Stimulated activated CD8-positive, alpha-beta memory T cell treated with anti-CD3 and anti-CD28 coated beads, Interleukin-12 subunit alpha, Interleukin-12 subunit beta, amount 100 ng/mL, for 1 hour (primary cell): ENCODE measurements around the gene GRAMD1B.
A peak's percentile ranks its signal among the peaks of the same experiment; 100 is the strongest.

ENCODE experiments used
- DNase-seq: peaks from one replicate; pipeline ENCODE4 v3.0.0-alpha.2; 2020; ENCODE audit warnings: low read depth

Gene GRAMD1B

DNA sequence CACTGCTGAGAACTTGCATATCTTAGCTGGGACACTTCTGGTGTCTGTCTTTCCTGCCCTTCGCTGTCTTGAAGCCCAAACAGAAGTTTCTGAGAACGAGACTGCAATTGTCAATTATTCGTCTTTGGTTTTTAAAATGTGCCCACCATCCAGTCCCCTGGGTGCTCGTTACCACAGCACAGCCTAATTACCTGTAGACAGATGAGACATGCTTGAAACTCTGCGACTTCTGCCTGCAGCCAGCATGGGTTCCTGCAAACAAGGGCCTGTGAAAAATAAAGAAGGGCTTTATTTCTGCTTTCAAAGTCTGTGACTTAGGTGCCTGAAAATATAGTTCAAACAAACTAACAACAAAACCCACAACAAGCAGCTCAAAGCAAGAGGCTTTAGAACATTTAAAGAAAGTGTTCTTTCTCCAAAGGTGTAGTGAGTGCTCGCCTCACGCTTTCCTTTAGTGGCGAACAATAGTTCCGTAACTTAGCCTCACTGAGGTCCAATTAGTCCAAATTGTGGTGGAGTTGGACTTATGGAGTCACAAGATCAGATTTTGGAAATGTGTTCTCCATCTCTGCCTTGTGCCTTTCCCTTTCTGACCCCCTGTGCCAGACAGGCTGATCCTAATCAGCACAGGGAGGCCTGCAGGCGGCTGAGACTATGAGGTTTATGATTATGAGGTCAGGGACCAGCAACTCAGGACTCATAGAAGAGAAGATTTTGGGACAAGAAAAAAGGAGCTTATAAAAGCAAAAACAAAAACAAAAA, 20.4 kb upstream of the GRAMD1B start:
- no peak for DNase-seq

DNA sequence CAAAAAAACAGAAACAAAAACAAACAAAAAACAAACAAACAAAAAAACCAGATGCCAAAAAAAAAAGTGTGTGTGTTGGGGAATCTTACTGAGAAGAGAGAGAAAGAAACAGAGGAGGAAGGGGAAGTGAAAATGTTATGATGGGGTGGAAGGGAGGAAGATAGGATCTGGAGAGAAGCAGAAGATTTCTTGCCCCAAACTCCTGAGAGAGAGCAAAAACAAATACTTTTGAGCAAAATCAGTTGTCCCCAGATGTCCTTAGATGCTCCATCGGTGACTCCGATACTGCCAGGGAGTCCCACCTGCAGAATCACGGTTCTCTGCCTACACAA, 19.9 kb upstream of the GRAMD1B start:
- no peak for DNase-seq

DNA sequence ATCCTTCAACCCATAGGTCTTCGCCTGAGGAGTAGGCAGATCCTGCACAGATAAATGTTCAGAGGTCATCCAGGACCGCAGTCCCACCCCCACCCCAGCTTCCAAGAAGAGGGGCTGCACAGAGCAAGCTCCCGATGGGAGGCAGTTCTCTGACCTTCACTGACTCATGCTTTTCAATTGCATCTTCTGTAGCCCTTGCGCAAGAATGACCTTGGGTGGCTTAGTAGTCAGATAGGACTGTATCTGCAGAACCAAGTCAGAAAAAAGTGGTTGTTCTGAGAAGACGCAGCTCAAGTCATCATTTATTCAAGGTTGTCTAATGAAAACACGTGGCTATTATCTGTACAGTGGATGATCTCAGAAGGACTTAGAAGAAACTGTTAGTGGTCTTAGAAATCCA, 16.4 kb upstream of the GRAMD1B start:
- no peak for DNase-seq

DNA sequence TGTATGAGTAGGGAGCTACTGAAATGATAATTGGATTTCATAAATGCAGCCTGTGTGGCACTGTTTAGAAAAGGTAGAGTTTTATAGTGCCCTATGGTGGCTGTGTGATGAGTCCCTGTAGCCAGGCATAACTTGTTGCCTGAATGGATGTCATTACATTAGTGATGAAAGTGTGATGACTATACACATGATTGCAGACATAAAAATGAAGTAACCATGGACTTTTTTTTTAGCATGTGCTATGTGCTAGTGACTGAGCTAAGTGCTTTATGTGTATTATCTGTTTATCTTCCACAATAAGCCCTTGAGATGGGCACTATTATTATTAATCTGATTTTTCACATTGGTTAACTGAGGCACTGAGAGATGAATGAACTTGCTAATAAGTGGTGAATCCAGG, 13.5 kb upstream of the GRAMD1B start:
- no peak for DNase-seq

DNA sequence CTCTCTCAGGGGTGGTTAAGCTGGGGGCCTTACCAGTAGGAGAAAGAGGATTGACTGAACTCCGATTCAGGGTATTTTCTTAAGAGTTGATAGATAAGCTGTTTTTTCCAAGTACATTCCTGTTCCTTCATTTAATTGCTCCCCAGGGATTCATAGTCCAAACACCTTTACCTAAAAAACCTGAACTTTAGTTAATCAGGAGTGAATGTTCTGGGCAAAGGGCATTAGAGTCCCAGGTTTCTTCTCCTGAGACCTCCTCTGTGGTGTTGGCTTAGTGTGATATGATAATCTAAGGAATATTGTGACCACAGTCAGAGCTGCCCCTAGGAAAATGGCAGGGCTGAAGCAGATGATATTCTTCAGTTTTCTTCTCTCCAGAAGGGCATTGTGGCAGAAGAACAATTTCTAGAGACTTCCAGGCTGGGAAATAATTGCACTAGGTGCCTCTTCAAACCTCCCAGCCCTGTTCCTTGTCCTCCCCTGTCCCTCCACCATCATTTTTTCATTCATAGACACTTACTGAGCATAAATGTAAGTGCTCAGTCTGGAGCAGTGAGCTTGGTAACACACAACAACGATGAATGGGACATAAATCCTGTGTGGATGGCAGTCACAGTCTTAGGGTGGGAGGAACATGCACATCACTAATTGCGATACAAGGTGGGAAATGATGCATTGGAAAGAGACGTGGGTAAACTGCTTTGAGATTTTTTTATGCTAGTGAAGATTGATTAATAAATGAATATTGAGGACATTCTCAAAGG, 11.5 kb upstream of the GRAMD1B start:
- no peak for DNase-seq

DNA sequence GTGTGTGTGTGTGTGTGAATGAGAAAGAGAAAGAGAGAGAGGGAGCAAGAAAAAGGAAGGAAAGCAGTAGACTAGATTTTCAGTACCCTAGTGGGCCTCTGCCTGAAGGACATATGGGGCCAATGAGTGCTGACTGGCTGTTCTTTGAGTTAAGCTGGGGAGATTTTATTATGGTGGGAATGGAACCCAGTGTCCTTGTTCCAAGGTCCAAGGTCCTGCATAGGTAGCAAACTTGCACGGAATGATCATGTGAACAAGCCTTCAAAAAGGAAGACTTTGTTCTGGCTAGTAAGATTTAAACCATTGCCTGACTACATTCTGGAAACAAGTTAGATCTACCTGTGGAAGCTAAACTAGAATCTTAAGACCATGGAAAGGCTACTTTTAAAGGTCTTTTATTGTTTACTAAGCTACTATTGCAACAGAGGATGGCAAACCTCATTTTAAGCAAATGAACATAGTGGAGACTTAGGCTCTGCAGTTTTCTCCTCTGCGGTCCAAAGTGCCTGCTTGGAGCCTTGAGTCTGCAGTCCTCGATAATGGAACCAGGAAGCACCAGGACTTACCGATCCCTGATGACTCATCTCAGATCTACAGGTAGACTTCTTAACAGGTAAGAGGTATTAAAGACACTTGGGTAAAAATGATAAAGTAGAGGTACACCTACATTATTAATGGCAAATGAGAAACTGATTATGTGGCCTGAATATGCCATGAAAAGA, 10.2 kb upstream of the GRAMD1B start:
- no peak for DNase-seq

DNA sequence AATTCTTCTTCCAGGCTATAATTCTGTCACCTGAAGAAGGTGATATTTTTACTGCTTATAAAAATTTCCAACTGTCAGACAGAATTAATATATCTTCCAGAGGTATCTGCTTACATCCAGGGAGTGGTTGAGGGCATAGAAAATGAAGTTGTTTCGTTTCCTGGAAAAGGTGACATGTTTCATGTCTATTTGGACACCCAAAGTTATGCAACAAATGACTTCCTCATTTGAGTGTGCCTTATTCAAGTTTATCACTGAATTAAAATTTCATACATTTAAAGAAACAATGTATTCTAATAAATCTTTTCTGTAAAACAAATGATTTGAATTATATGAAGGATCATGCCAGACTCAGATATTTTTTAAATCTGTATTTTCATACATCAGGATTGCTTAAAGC, 8.5 kb upstream of the GRAMD1B start:
- DNase-seq: no peak

DNA sequence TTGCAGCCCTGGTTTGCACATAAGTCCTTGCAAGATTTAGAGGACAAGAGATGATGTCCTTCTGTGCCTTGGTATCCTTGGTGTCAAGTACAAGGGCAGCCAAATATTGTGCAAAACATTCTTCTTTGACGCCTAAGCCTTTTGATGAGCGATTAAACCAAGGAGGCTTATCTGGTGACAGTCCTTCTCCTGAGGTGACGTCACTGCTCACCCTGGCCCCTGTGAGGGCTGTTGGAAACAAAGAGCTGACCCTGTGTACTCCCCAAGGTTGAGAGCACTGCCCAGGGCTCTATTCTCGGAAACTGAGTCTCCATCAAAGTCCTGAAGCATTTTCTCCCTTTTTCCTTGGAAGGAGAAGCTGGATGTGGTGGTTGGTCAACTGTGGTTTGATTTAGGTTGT, 4.7 kb upstream of the GRAMD1B start:
- DNase-seq: no peak

DNA sequence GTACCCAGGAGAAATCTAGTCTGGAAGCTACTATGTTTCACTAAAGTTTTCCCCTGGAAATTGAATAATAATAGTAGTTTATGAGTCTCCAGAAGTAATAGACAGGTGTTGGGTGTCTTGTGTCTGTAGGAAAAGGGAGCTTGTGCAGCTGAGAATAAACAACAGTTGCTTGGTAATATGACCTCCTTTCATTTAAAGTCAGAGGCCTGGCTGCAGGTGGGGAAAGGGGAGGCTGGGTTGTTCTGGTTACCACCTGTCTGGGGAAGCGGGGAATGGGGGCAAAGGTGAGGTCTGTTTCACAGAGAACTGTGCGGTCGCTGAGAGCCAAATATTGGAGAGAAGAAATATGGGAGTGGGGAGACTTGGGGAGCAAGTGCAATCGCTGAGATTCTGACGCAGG, 3.3 kb upstream of the GRAMD1B start:
- no peak for DNase-seq

DNA sequence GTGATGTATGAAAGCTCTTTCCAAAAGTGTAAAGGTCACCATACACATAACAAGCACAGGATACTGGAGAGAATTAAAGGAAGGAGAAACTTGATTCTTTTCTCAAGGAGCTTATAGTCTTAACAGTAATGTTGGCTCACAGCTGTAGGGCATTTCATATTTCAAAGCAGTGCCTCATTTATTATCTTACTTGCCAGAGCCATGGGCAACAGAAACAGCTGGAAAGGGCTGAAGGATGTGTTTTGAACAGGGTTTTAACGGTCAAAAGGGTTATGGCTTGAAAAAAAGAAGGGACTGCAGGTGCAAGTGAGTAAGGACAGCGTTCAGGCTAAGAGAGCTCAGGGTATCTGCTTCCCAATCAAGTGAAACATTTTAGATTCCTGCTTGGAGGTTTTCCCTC, 2.7 kb upstream of the GRAMD1B start:
- DNase-seq: no peak

DNA sequence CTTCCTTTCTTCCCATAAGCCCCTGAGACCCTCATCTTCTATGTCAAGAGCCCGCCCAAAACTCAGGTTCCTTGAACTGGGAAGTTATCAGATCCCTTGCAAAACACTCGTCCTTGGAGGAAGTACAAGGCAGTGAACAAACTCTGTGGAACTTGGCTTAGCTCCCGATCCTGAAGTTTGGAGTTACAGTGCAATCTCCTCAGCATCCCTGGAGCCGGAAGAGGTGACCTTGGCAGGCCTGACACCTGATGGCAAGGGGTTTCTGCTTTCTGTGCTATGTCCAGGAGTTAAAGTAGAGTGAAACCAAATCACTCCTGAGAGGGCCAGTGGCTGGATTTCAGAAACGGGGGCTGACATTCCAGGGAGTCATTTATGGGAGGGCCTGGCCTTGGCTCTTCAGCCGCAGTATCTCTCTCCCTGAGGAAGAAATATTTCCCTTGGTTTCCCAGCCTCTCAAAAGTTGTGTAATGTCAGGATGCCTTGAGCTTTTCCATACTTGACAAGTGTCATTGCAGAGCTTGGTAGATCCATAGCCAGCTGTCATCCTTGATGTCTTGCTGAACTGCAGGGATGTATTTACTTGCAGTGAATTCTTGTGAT, 1.9 kb upstream of the GRAMD1B start:
- no peak for DNase-seq

DNA sequence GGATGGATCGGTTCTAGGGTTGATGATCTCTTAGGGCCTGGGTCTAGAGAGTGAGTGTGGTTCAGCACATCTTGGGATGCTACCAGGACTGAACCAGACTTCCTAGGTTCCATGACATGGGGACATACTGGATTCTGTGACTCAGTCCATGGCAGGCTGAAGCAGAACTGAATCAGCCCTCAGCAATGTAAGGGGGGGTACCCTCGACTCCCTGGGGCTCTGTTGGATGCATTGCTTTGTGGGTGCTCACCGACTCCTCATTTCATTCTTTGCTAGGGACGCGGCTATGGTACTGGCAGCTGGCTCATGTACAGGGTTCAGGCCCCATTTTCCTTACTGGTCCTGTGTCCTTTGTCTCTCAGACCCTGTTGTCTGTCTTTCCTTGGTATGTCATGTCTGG, 733 bp upstream of the GRAMD1B start:
- no peak for DNase-seq

DNA sequence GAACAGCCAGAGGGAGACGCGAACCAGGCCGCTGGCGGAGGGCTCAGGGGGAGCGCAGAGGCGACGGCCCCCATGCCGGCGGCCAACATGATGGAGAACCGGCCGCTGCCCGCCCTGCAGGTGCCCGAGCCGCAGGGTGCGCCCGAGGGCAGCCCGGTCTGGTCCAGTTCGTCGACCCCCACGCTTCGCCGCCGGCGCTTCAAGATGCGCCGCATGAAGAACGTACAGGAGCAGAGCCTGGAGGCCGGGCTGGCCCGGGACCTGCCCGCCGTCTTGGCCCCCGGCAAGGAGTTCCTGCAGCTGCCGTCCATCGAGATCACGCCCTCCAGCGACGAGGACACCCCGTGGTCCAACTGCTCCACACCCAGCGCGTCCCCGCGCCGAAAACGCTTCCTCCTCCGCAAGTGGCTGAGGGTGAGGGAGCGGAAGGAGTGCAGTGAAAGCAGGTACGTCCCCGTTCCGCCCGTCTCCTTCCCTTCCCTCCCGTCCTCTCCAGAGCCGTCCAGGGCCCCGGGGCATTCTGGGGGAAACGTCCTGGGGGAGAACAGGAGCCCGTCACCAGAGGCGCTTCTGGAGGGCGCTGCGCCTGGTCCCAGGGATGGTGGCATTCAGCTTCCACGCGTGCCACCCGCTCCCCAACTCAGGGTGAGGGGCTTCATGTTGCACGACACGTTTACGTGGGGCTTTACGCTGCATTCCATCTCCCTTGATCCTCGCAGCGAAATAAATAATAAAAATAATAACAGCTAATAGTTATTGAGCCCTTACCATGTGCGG, 840 bp downstream of the GRAMD1B start:
- peak; percentile 18 for DNase-seq

DNA sequence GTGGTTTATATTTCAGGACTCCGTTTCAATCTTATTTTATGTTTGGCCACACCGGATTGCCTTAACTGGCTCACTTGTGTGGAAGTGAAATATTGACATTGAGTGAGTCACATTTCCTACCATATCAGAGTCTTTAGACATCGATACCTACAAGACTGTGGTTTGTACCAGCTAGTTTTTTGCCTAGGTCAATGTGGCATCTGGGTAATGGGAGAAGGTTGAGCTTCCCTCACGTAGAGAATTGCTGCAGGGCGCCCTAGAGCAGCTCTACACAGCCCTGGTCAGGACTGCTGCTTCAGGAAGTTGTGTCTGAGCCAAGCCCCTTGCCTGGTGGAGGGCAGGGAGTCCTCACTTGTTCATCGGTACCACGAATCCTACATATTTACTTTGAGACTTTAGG, 1.6 kb downstream of the GRAMD1B start:
- no peak for DNase-seq

DNA sequence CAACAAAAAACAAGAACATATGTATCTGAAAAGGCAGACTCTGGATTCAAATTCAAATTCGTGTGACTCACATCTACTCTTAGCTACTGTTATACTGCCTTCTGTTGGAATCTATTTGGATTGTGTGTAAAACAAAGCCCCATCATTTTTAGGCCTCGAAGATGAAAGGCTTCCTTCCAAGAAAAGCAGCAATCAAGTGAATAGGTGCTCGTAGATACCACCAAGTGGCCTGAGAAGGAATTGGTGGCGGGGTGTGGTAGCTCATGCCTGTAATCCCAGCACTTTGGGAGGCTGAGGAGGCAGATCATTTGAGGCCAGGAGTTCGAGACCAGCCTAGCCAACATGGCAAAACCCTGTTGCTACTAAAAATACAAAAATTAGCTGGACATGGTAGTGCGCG, 4.2 kb downstream of the GRAMD1B start:
- no peak for DNase-seq

DNA sequence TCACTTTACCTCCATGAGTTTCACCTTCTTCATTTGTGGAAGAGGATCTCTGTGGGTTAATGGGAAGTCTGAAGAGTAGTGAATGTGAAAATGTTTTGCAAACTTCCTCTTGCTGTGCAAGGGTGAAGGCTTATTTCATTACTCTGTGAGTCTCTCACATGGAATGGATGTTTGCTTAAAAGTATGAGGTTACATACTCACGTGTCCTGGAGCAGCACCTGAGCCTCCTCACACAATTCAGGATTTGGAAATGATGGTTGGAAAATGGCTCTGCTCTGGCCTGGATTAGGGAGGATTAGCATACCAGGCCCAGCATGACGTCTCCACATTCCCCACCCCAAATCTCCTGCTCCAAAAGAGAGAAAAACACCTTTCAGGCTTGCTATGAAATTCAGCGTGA, 4.8 kb downstream of the GRAMD1B start:
- no peak for DNase-seq

DNA sequence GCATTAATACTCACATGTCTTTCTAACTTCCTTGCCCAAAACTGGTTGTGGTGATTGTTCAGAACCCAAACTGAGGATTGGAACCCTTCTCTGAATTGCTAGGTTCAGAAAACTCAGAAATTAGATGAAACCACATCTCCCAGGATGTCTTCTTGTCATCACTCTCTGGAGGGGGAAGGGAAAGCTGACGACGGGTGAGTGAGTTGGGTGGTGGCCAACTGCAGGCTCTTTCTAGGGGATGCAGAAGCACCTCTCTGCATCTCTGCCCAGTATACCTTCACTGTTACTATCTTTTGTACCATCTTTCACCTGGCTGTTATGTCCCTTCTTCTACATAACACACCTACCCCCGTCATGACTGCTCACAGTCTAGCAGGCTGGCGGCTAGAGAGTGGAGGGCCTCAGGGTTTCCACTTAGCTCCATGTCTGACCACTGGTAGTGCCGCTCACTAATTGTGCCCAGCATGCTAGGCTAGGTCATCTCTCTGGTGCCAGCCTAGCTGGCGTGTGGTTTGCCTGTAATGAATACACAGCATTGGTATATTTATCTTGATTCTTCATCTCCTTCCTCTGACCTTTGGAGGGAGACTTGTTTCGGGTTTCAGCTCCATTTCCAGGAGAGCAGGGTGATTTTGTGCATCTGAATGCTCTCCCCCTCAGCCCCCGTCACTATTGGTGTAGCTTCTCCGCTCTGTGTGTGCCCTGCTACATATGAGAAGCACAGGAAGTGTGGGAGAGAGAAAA, 7.3 kb downstream of the GRAMD1B start:
- DNase-seq: no peak

DNA sequence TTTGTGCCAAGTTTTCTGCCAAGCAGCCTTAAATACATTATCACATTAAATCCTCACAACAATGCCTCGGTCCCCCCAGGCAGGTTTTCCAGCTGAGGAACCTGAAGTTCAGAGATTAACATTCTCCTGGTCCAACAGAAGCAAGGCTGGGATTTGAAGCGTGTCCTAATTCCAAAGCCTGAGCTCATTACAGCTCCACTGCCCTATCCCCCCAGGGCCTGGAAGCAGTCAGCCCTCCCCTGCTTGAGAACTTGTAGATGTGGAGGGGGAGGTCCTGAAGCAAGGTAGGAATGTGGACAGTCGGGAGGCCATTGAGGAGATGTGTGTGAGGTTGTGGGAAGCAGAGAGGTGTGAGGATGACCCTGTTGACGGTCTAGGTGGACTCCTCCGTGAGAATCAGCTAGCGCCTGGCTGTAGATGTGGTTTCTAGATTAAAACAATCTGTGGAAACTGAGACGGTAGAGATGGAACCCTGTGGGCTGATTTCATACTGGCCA, 8.1 kb downstream of the GRAMD1B start:
- DNase-seq: no peak

DNA sequence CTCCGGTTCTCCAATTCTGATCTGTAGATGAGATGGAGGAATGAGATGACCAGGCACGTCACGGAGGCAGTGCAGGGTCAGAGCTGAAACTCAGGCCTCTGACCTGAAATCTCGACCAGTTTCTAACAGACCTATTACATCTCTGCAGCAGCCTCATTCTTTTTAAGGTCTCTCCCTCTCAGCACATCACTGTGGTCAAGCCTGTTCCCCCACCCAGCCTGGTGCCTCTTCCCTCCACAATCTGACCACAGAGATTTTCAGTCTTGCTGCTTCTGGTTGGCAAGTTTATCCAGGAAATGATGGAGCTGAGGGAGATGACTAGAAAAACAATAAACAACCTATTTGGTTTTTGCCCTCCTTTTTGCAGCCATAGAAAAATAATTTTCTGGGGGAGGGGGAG, 9.5 kb downstream of the GRAMD1B start:
- no peak for DNase-seq

DNA sequence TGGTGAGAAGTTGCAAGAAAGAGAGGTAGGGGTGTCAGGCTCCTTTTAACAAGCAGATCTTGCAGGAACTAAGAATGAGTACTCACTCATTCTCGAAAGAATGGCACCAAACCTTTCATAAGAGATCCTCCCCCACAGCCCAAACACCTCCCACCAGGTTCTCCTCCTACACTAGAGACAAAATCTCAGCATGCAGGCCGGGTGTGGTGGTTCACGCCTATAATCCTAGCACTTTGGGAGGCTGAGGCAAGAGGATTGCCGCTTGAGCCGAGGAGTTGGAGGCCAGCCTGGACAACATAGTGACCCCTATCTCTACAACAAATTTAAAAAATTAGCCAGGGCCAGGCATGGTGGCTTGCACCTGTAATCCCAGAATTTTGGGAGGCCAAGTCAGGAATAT, 11.1 kb downstream of the GRAMD1B start:
- no peak for DNase-seq
